COR-L47 (cell line): ENCODE measurements around the gene CREB3L1.

Experiments used
- DNase-seq: peaks from one replicate; lab custom pipeline; 2025; lab: John Stamatoyannopoulos, UW

Gene CREB3L1

GRCh38 chr11:46322759-46323158 is 45.3 kb downstream of the CREB3L1 start:
- DNase-seq = no peak

DNA sequence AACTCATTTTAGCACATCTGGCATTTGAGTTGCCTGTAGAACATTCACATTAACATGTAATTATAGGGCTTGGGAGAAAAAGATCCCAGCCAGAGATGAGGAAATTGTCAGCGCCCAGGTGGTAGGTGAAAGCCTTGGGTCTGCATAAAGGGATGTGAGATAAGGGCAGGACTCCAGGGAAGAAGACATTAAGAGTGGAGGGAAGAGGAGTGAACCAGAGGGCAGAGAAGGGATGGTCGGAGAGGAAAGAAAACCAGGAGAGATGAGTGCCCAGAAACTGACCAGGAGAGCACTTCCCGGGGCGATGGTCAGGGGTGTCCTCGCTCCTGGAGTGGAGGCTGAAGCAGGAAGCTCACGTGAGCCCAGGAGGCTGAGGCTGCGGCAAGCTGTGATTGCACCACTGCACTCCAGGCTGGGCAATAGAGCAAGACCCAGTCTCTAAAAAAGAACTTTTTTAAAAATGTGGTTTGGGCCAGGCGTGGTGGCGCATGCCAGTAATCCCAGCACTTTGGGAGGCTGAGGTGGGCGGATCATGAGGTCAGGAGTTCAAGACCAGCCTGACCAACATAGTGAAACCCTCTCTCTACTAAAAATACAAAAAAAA is 49.5 kb downstream of the CREB3L1 start:
- peak; percentile 57 for DNase-seq

DNA sequence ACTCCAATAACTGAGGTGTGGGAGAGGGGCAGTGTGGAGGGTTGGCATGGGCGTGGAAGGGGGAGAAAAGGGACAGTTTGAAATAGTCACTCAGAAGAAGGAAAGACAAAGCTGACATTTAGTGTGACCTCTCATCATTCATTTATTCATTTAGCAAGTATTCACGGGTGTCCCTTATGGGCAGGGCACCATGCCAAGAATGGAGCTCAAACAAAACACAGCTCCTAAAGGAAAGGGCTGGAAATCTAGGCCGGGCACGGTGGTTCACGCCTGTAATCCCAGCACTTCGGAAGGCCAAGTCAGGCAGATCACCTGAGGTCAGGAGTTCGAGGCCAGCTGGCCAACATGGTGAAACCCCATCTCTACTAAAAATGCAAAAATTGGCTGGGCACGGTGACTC is 50.4 kb downstream of the CREB3L1 start:
- peak; percentile 10 for DNase-seq

DNA sequence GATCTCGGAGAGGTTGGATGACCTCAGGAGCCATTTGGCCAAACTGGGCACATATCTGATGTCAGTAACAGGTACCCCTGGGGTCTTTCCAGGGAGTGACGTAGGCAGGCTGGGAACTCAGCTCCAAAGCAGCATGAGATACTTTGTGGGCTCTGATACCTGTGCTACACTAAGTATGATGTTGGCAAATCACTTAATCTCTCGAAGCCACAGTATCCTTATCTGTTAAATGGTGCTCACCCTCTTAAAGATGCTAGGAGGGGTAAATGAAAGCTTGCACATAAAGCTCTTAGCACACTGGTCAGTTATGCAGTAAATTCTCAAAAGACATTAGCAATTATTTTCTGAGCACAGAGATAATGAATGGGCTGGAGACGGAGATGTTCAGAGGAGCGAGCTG is 52.7 kb downstream of the CREB3L1 start:
- no peak for DNase-seq

DNA sequence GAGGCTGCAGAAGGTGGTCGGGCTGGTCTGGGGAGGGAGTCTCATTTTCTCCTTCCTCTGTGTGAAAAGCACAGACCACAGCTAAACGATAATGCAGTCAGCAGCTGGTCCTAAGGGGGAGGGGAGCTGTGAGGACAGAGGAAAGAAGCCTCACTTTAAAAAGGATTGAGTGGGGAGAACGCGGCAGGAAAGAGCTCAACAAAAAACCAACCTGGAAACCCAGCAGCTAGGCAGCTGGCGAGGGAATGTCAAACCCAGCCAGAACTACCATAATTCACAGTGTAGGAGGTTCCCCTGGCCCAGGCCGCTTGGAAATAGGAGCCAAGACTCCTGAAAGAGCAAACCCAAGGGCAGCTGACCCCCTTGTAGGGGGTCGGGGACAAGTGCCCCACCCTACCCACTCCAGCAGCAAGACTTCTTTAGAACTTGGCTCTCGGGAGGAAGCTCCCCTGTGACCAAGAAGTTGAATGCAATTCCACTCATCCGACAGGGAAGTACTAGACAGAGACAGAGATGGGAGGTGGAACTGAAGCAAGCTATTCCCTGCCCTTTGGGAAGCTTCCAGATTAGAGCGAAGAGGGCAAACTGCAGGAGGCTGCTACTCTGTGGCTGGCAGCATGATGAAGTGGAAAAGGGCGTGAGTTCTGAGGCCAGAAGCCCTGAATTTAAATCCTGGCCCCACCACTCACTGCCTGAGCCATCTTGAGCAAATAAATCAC is 53.3 kb downstream of the CREB3L1 start:
- peak; percentile 13 for DNase-seq

- no peak for DNase-seq
Observed at GRCh38 chr11:46331282-46331984, 54.0 kb downstream of the CREB3L1 start.

DNA sequence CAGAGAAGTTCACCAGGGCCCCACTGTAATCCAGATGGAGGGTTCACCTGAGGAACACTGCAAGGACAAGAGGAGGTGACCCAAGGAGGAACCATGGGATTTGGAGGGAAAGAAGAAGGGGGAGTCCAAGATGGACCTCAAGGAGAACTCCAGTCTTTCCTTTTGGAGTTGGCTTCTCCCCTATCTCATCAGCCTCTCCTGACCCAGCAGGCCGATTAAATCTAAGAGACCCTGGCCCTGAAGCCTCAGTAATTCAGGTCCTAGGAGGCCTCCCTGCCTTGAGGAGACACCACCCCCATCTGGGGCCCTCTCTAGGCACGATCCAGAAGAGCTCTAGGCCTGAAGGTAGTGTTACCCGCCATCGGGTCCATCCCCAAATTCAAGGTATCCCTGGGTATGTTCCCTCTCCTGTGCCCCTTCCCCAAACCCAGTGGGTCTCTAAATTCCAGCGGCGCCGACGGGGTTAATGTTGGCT is 54.7 kb downstream of the CREB3L1 start:
- DNase-seq = no peak

- peak; percentile 26 for DNase-seq
Observed at GRCh38 chr11:46332568-46333393, 55.3 kb downstream of the CREB3L1 start.

- DNase-seq = peak; percentile 25
Observed at GRCh38 chr11:46333394-46333947, 56.0 kb downstream of the CREB3L1 start.

DNA sequence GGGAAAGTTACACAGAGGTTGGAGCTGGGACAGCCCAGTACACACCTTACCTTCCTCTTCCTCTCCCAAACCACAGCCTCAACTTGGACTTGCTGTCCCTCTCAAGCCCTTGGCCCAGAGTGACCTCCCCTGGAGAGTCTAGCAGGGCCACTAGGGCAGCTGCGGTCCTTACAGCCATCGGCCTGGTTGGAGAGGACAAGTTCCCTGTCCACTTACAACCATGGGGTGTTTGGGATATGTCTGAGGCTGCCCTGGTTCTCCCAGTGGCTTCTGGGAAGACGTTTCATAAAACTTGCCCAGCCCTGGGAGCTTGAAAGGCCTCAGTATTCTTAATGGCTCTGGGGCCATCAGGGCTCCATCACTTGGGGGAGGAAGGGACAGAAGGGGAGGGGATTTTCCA is 56.7 kb downstream of the CREB3L1 start:
- DNase-seq = no peak

- no peak for DNase-seq
Observed at GRCh38 chr11:46335271-46335670, 57.8 kb downstream of the CREB3L1 start.

- no peak for DNase-seq
Observed at GRCh38 chr11:46335890-46336562, 58.6 kb downstream of the CREB3L1 start.

- DNase-seq = no peak
Observed at GRCh38 chr11:46336563-46337180, 59.2 kb downstream of the CREB3L1 start.

DNA sequence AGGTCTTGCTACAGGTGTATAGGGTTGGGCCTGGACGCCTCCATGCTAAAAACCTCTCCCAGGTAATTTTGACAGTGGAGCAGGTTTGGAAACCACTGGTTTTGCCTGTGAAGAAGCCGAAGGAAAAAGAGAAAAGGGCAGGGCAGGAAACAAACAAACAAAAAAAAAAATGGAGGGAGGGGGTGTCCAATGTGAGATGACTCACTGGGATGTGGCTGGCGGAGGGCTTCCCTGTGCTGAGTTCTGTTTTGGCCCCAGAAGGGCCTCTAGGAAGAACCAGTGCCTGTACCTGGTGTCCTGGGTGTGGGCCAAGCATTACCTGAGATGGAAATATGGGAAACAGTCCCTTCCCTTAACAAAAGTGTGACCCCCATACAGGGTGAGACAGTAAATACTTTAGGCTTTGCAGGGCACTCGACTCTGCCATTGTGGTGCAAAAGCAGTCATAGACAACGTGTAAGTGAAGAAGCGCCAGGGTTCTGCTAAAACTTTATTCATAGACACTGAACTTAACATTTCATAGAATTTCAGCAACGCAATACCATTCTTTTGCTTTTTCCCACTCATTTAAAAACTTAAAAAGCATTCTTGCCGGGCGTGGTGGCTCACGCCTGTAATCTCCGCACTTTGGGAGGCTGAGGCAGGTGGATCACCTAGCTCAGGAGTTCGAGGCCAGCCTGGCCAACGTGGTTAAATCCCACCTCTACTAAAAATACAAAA is 60.3 kb downstream of the CREB3L1 start:
- no peak for DNase-seq

DNA sequence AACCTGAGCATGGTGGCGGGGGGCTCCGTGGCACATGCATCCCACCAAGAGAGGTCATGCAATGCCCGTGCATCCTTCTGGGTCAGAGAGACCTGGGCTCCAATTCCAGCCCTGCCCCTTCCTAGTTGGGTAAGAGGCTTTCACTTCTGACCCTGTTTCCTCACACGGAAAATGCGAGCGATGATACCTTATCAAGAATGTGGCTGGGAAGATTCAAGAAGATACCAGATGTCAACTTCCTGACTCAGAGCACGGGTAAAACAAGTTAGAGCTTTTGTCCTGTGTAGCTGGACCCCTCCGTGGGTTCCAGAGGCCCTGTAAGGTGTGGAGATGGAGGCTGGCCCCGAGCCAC is 61.1 kb downstream of the CREB3L1 start:
- no peak for DNase-seq

DNA sequence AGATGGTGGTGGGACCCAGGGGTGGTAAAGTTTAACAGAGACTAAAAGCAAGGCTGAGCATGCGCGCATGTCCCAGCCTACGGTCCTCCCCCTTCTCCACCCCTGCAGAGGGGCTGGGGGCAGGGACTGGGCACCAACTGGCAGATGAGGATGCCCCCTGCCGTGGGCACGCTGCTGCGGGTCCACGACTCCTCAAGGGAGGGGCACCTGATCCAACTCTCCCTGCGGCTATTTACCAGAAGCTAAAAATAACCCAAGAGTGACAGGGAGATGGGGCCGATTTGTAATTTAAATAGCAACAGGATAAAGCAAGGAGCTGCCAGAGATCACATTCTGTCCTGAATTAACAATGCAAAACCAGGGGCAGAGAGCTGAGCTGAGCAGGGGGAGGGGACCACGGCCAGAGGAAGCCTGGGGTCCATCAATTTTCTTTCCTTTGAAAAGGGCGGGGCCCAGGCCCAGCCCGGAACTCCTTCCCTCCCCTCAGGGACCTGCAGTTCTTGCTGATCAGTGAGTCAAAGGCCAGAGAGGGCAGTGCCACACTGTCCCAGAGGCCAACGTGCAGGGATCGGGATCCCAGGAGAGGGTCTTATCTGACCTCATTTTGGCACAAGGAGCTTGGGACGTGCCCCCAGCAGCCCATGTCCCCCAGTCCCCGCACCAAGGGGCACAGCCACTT is 61.7 kb downstream of the CREB3L1 start:
- DNase-seq = peak; percentile 98

DNA sequence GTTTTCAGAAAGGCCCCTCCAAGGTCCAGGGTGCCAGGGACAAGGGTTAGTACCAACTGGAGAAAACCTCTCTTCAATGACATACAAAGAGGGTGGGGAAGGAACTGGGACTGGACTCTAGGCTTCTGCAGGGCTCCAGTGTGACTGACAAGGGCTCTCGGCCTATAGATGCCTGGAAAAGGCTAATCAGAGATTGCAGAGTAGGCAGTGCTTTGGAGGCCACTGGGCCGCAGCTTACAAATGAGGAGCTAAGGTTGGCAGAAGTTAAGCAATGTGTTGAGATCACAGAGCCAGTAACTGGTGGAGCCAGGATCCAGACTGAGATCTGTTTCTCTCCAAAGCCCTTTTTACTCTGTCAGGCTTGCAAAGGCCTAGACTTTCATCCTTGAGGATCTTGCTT is 62.4 kb downstream of the CREB3L1 start:
- no peak for DNase-seq

DNA sequence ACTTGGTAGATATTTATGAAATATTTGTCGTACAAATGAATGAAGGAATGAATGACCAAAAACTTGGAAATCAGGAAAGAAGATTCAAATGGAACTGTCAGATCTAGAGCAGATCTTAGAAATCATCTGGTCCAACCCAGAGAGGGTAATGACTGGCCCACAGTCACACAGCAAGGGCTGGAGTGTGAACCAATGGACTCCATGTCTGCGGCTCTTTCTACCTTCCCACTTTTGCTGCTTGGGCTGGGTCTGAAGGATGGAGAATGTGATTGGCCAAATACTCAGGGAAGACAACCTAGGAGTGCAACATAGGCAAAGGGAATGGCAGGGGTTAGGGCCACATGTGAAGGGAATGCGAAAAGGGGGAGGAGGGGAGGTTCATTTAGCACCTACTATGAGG is 64.0 kb downstream of the CREB3L1 start:
- DNase-seq = no peak

DNA sequence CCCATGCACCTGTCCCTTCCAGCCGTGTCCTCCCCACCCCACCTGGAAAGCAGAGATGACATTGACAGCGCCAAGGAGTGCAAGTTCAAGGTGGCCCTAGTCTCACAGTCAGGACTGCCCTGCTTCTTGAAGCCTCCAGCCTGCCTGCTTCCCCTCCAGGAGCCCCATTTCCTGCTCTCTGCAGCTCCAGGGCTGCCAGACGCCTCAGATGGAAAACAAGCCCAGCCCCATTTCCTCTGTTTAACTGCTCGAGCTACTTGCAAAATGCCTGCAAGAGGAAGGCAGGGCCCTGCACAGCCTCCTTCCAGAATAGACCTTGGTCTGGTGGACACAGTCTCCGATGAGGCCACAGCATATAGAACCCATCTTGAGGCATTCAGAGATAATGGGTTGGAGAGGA is 64.8 kb downstream of the CREB3L1 start:
- no peak for DNase-seq

DNA sequence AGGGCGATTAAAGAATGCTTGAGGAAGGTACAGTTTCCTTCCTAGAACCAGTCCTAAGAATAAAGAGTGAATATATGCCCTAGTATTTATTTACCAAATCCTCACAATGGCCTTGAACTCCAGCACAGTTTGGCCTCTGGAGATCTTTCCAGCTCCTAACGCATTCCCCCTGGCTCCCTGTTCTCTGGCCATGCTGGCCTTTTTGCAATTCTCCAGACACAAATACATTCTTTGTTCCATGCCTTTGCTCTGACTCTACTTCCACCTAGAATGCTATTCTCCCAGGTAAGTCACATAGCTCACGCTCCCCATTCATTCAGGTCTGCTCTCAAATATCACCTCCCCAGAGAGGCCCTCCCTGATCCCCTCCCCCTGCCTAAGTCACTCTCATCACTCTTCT is 66.1 kb downstream of the CREB3L1 start:
- no peak for DNase-seq
